Calu3 (cell line): Measurements from ENCODE around the gene CEMIP. TPM values are rescaled to one million over a fixed set of nuclear protein-coding genes. Genes with fewer than 3 reads are reported as not detected.

ENCODE experiments used
- BruUV-seq: library from RNA; stranded (reverse); fragments of 400-500 nt; replicated peaks from 2 replicates; lab custom pipeline; 2021; lab: Mats Ljungman, UMichigan
- CTCF ChIA-PET: fragments of 300-600 bp; sonication (Branson Sonifier 250); formaldehyde crosslinking; loops from one replicate; lab custom pipeline; 2022; ENCODE audit warnings: antibody characterized with exemption; lab: Charles Lee
- DNase-seq: peaks from one replicate; pipeline ENCODE4 v3.0.0; 2022
- H3K27ac Mint-ChIP-seq: one replicate; pipeline ENCODE4 v1.8.0; 2022; ENCODE audit warnings: mixed read lengths; ENCODE audit not compliant: unreplicated experiment
- H3K27me3 Mint-ChIP-seq: one replicate; pipeline ENCODE4 v1.8.0; 2022; ENCODE audit warnings: mixed read lengths; ENCODE audit not compliant: unreplicated experiment
- H3K36me3 Mint-ChIP-seq: one replicate; pipeline ENCODE4 v1.8.0; 2022; ENCODE audit warnings: mild to moderate bottlenecking, moderate library complexity, mixed read lengths; ENCODE audit not compliant: insufficient read depth, unreplicated experiment
- H3K4me1 Mint-ChIP-seq: one replicate; pipeline ENCODE4 v1.8.0; 2022; ENCODE audit warnings: mild to moderate bottlenecking, low read depth, mixed read lengths; ENCODE audit not compliant: unreplicated experiment
- H3K4me3 Mint-ChIP-seq: one replicate; pipeline ENCODE4 v1.8.0; 2022; ENCODE audit warnings: mild to moderate bottlenecking, low read depth, moderate library complexity, mixed read lengths; ENCODE audit not compliant: unreplicated experiment
- H3K9me3 Mint-ChIP-seq: one replicate; pipeline ENCODE4 v1.8.0; 2022; ENCODE audit warnings: low read depth, mixed read lengths; ENCODE audit not compliant: unreplicated experiment
- CTCF ChIP-seq: fragments of 200-600 bp; IDR thresholded peaks from one replicate; pipeline ENCODE4 v1.8.0; 2022; ENCODE audit warnings: antibody characterized with exemption; ENCODE audit not compliant: unreplicated experiment
- intact Hi-C: fragments of 100-400 bp; cut with micrococcal nuclease; formaldehyde crosslinking; loops from one replicate; pipeline ENCODE4 v1.10.0; 2022; ENCODE audit not compliant: unreplicated experiment
- total RNA-seq: library from RNA; stranded (reverse); gene quantifications from 2 replicates; pipeline ENCODE4 v1.2.3, GENCODE V29; 2022

CEMIP gene
- total RNA-seq, 1 experiment from 2014 or later: 1.8 TPM

GRCh38 chr15:80732167-80732566, 47.0 kb upstream of the CEMIP start:
- intact Hi-C loops: no loop called here
- peak overlapping the region; percentile 11 for H3K27ac Mint-ChIP-seq
- no TSS peak for BruUV-seq
- CTCF ChIA-PET: no interaction called here
- DNase-seq: no peak
- H3K4me3 Mint-ChIP-seq: no peak overlapping the region
- no peaks in the 10 kb centered on the region for H3K27me3 Mint-ChIP-seq
- H3K4me1 Mint-ChIP-seq: peaks cover 36% of the 10 kb centered on the region
- no peak for TF ChIP-seq CTCF
- H3K9me3 Mint-ChIP-seq: no peaks in the 10 kb centered on the region
- H3K36me3 Mint-ChIP-seq: no peaks in the 10 kb centered on the region

GRCh38 chr15:80732818-80733217, 46.4 kb upstream of the CEMIP start:
- CTCF ChIA-PET: no interaction called here
- DNase-seq: no peak
- no peaks in the 10 kb centered on the region for H3K9me3 Mint-ChIP-seq
- BruUV-seq: no TSS peak
- no peak overlapping the region for H3K4me3 Mint-ChIP-seq
- intact Hi-C loops: no loop called here
- H3K27me3 Mint-ChIP-seq: no peaks in the 10 kb centered on the region
- H3K36me3 Mint-ChIP-seq: peaks cover 3% of the 10 kb centered on the region
- H3K4me1 Mint-ChIP-seq: peaks cover 36% of the 10 kb centered on the region
- no peak for TF ChIP-seq CTCF
- peak overlapping the region; percentile 11 for H3K27ac Mint-ChIP-seq

GRCh38 chr15:80733460-80733859, 45.7 kb upstream of the CEMIP start:
- no peak for DNase-seq
- Mint-ChIP-seq H3K36me3 (peaks cover 6% of the 10 kb centered on the region), H3K4me1 (peaks cover 36% of the 10 kb centered on the region), H3K9me3 (no peaks in the 10 kb centered on the region), H3K27me3 (no peaks in the 10 kb centered on the region), H3K27ac (no peak overlapping the region), H3K4me3 (no peak overlapping the region)
- no TSS peak for BruUV-seq
- CTCF ChIA-PET: no interaction called here
- intact Hi-C loops: no loop called here
- TF ChIP-seq CTCF: no peak

GRCh38 chr15:80735344-80735743, 43.8 kb upstream of the CEMIP start:
- Mint-ChIP-seq H3K4me3 (no peak overlapping the region), H3K36me3 (peaks cover 6% of the 10 kb centered on the region), H3K4me1 (peaks cover 44% of the 10 kb centered on the region), H3K27ac (no peak overlapping the region), H3K27me3 (no peaks in the 10 kb centered on the region), H3K9me3 (no peaks in the 10 kb centered on the region)
- no peak for DNase-seq
- TF ChIP-seq CTCF: no peak
- no TSS peak for BruUV-seq
- intact Hi-C loops: no loop called here
- CTCF ChIA-PET: no interaction called here
